ENCODE measurements around the gene LIMA1. TPM values are rescaled to one million over a fixed set of nuclear protein-coding genes. Genes with fewer than 3 reads are reported as not detected.
A peak's percentile ranks its signal among the peaks of the same experiment; 100 is the strongest.
"Not testable (repeated sequence)": the region's sequence is repeated elsewhere in the genome, so short reads cannot be mapped to it uniquely, and the experiment has no call there.

The LIMA1 gene
- total RNA-seq: 117 TPM

DNA sequence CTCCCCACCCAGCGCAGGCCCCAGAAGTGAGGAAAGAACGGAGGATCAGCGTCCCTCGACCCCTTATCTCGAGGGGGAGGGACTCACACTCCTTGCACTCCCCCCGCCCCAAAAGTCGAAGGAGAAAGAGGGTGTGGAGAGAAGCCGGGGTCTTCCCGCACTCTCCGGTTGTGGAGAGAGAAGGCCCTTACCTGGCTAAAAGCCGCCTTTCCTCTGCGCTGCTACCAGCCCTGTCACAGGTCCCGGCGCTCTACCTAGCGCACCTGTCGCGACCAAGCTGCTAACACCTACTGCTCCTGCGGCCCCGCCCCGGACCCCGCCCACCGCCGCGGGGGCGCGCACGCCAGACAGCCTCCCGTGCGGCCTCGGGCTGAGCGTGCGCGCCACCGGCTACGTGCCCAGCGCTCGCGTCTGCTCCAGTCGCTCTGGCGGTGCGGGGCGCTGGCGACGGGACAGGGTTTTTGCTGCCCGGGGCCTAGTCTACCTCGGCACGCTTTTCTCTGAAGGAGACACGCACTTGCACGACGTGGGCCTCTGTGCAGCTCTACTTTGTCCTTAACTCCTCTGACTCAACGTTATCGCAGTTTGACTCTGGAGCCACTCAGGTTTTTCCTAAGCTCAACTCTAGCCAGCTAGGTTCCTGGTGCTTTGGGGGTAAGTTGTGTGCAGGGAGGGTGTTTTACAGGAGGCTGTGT lies at the start of gene LIMA1:
Gene LIMA1 (minus strand): TSS at position 292 of the 695 bp plus-strand sequence. CDS start 34,769 bp downstream, outside the sequence.
- peak; percentile 93 for DNase-seq (ENCODE audit: low spot score)

DNA sequence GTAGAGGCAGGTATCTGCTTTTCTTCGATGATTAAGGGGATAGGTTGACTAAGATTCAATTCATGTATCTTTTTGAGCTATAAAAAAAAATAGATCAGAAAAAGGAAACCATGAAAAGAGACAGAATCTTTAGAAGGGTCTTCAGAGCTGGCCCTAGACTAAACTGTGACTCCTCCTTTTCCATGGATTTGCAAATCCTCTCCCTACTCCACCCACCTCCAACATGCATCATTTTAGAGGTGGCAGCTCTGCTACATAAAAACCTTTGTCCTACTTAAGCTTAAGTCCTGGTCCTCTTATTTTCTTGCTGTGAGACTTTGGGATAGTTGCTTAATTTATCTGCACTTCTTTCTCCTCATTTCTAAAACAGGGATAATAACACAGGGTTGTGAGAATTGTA lies 48.4 kb upstream of the LIMA1 start:
- DNase-seq (ENCODE audit: low spot score): no peak

DNA sequence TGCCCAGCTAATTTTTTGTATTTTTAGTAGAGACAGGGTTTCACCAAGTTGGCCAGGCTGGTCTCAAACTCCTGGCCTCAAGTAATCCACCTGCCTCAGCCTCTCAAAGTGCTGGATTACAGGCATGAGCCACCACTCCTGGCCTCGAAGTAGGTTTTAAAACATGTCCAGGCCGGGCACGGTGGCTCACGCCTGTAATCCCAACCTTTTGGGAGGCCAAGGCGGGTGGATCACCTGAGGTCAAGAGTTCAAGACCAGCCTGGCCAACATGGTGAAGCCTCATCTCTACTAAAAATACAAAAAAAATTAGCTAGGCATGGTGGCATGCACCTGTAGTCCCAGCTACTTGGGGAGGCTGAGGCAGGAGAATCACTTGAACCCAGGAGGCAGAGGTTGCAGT lies 45.3 kb upstream of the LIMA1 start:
- DNase-seq (ENCODE audit: low spot score): not testable (repeated sequence)

DNA sequence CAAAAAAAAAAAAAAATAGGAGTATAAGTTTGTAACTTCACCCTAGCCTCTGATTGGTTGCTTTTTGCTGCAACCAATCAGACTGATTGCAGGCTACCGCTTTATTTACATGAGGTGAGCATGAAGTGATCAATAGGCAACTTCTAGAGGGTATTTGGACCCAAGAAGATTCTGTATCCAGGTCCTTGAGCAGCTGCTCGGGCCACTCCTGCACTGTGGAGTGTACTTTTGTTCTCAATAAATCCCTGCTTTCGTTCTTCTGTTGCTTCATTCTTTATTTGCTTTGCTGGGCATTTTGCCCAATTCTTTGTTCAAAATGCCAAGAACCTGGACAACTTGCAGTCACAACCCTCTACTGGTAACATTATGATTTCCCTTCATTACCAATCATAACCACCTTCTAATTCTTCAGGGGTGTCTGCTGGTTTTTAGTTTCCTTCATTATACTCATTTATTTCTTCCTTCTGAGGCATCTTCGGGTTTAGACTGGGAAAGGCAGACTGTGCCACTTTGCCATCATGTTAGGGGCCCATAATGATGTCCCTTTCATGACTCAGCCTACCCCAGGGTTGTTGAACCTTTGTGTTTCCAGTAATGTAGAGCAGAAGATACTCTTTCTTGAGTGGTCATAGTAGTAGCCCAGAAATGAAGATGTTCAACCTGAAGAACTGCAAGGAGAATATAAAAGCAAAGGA lies 43.4 kb upstream of the LIMA1 start:
- DNase-seq (ENCODE audit: low spot score): peak; percentile 31

DNA sequence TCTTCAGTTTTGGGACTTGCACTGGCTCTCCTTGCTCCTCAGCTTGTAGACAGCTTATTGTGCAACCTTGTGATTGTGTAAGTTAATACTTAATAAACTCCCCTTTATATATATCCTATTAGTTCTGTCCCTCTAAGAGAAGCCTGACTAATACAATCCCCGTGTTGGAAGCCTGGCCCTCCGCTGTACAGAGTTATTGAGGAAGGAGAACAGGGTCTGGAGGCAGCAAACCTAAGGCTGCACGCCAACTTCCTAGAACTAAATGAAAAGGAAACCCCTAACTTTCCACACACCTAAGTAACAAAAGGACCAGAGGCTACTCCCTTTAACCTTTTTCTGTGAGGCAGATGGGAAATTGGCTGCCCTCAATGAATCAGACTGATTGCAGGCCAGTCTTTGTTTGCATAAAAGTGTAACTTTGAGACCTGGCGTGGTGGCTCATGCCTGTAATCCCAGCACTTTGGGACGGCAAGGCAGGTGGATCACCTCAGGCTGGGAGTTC lies 42.6 kb upstream of the LIMA1 start:
- DNase-seq (ENCODE audit: low spot score): no peak

DNA sequence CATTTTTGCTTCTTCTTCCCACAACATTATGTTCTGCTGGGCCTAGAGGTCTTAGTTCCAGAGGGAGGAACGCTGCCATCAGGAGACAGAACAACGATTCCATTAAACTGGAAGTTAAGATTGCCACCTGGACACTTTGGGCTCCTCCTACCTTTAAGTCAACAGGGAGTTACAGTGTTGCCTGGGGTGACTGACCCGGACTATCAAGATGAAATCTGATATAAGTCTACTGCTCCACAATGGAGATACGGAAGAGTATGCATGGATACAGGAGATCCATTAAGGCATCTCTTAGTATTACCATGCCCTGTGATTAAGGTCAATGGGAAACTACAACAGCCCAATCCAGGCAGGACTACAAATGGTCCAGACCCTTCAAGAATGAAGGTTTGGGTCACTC lies 41.5 kb upstream of the LIMA1 start:
- not testable (repeated sequence) for DNase-seq (ENCODE audit: low spot score)

DNA sequence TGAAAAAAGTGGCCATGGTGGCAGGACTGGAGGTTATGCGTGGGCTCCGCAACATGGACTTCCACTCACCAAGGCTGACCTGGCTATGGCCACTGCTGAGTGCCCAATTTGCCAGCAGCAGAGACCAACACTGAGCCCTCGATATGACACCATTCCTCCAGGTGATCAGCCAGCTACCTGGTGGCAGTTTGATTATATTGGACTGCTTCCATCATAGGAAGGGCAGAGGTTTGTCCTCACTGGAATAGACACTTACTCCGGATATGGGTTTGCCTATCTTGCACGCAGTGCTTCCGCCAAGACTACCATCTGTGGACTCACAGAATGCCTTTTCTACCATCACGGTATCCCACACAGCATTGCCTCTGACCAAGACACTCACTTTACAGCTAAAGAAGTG lies 40.8 kb upstream of the LIMA1 start:
- DNase-seq (ENCODE audit: low spot score): not testable (repeated sequence)

DNA sequence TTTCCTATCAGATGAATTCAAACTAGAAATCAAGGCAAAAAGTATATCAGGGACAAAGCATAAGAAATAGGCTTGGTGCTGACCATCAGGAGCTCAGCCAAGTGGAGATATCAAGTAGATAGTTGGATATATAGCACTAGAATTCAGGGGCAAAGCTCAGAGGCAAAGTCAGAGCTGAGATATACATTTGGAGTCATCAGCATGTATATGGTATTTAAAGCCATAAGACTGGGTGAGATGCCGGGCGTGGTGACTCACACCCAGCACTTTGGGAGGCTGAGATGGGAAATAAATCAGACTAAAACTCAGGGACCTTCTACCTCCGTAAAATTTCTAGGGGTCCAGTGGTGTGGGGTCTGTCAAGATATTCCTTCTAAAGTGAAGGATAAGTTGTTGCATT lies 38.9 kb upstream of the LIMA1 start:
- DNase-seq (ENCODE audit: low spot score): no peak

DNA sequence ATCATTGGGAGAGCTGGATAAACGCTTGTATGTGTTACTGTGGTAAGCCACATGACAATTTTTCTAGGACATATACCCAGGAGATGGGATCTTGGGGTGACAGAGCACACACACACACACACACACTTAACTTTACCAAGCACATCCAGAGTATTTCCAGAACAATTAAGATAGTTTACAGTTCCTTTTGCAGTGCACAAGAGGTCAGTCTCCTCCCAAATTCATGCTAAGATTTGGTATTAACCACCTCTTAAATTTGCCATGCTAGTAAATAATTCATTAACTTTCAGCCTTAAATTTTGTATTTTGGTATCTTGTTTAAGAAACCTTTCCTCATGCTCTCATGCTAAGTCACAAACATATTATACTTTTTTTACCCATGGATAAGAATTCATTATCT lies 33.9 kb upstream of the LIMA1 start:
- DNase-seq (ENCODE audit: low spot score): no peak

DNA sequence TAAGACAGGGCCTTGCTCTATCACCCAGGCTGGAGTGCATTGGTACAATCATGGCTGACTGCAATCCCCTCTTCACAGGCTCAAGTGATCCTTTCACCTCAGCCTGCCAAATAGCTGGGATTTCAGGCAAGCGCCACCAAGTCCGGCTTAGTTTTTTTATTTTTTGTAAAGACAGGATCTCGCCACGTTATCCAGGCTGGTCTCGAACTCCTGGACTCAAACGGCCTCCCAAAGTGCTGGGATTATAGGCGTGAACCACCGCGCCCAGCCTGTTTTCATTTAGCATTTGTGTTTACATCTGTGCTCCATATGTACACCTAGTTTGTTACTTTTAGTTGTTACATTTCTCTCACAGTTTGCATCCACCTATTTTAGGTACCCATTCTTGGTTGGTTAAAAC lies 32.5 kb upstream of the LIMA1 start:
- no peak for DNase-seq (ENCODE audit: low spot score)

DNA sequence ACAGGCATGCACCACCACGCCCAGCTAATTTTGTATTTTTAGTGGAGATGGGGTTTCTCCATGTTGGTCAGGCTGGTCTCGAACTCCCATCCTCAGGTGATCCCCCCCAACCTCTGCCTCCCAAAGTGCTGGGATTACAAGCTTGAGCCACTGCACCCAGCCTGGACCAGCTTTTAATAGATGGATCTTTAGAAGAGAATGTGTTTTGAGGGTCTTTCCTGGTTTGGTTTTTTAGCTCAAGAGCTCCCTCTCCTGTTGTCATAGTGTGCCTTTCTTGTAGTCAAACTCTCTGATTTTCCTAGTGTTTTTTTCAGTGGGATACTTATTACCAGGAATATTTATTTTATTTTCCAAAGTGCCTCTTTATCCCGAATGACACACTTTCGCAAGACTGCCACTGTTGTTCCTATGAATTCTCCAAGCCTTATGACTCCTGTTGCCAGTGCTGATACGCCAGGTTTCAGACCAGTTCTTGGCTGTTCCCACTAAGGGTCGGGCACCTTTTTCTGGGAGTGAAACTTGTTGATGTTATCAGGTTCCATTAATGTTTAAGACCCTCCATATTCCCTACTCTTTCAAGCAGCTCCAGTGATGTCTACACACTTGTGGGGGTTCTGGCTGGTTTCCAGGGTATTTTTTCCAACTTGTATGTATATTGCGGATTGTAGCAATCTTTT lies 31.5 kb upstream of the LIMA1 start:
- DNase-seq (ENCODE audit: low spot score): no peak

DNA sequence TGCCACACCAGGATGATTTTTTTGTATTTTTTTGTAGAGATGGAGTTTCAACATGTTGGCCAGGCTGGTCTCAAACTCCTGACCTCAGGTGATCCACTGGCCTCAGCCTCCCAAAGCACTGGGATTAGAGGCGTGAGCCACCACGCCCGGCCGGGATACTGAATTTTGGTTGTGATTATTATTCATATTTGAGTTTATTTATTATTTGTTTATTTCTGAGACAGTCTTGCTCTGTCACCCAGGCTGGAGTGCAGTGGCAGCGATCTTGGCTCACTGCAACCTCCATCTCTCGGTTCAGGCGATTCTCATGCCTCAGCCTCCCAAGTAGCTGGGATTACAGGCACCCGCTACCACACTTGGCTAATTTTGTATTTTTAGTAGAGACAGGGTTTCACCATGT lies 30.7 kb upstream of the LIMA1 start:
- not testable (repeated sequence) for DNase-seq (ENCODE audit: low spot score)

DNA sequence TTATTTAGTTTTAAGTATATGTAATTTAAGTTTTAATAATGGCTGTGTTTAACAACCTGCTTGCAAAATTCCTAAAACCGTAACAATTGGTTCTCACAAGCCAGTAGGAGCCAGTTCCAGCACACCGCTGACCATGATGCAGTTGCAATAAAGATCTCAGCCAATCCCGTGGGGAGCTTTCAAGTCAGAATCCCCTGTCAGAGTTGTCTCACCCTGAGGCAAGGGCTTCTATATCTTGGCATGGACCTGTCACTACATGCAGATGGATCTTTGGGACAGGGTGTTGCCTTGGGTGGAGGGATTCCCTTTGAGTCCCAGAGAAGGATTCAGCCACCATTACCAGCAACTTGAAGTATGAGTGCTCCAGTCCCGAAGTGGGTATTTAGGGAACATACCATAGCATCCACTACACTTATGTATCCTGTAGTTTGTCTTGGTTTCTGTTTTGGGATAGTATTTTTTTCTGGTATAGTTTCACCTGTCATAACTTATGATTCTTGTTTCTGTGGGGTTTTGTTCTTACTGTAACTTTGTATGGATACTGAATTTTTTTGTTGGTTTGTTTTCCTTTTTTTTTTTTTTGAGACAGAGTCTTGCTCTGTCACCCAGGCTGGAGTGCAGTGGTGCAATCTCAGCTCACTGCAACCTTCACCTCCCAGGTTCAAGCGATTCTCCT lies 30.1 kb upstream of the LIMA1 start:
- no peak for DNase-seq (ENCODE audit: low spot score)

DNA sequence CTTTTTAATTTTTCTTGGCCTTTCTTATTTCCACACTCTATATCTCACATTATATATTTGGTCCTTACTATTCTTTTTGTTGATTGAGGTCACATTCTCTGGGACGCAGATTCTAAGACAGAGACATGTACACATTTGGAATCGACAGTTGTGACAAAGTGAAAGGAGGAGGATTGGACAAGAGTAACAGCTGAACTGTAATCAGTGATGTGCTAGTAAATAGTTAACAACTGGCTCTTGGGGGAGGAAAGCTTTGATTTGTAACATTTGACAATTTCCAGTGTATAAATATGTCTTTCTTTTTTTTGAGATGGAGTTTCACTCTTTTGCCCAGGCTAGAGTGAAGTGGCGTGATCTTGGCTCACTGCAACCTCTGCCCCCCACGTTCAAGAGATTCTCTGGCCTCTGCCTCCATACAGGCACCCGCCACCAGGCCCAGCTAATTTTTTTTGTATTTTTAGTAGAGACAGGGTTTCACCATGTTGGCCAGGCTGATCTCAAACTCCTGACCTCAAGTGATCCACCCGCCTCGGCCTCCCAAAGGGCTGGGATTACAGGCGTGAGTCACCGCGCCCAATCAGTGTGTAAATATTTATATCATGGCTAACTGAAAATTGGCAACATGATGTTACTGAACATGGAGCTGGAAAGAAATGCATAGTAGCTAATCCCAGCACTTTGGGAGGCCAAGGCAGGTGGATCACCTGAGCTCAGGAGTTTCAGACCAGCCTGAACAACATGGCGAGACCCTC lies 28.7 kb upstream of the LIMA1 start:
- not testable (repeated sequence) for DNase-seq (ENCODE audit: low spot score)

DNA sequence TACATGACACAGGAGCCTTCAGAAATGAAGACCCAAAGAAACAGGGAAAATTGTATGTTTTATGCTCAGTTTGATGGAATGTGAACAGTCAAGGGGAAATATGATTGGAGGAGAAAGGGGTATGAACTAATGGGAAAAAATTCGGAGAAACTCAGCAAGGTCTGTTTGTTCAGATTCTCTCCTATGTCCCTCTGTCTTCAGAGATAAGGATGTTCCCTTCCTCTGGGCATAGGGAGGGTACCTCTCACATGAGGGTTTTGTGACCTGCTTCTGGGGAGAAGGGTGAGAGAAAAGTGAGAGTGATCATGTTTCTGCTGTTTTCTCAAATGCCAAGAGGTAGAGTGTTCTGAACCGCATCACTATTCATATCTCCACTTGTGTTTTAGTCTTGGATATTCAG lies 26.6 kb upstream of the LIMA1 start:
- DNase-seq (ENCODE audit: low spot score): no peak

DNA sequence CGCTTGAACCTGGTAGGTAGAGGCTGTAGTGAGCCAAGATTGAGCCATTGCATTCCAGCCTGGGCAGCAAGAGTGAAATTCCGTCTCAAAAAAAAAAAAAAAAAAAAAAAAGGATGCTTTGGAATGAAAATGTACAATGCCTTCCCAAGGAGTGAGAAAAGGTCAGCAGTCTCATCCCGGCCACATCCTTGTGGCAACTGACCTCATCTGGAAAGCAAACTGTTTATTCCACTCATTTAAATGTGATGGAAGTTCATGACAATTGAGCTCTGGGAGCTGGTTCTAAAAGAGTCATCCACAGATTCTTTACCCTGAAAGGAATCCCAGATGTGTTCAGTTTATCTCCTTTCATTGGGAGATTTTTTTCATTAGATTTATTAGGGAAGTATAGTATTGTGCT lies 19.4 kb upstream of the LIMA1 start:
- no peak for DNase-seq (ENCODE audit: low spot score)

DNA sequence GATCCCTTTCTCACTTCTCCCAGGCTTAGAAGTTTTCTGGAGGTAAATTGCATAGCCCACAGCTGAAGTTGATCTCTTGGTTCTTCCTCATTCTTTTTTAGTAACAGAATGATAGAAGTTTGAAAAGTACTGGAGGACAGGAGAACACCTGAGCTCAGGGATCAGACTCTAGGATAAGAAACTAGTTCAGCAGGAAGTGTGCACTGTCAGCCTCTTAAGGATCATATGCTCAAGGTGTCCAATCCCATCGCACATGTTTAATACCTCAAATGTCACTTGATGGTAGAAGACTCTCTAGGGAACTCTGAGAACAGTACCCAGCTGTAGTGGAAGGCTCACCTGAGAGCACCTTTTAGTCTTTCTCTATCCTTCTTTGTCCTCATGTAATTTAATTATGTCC lies 14.7 kb upstream of the LIMA1 start:
- DNase-seq (ENCODE audit: low spot score): no peak

DNA sequence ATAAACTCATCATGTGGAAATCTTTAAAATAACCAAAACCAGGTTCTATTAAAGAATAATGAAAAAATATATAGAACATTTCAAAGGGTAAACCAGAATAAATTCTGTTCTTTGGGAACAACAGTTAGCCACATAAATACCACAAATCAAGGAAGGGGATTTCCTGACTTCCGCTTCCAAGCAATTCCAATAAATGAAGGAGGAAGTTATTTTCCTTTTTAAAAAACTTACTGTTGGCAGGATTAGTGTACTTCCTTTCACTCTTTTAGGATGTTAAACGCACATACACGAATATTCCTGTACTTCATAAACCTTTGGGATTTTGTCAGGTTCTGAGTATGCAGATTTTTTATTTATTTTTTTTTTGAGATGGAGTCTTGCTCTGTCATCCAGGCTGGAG lies 13.7 kb upstream of the LIMA1 start:
- DNase-seq (ENCODE audit: low spot score): no peak

DNA sequence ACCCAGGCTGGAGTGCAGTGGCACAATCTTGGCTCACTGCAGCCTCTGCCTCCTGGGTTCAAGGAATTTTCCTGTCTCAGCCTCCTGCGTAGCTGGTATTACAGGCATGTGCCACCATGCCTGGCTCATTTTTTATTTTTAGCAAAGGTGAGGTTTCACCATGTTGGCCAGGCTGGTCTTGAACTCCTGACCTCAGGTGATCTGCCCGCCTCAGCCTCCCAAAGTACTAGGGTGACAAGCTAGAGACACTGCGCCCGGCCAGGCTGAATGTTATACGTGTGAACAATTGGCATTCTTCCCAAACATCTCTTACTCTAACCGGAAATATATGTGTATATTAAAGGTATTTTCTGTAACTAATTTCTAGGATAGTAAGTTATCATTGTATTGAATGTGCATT lies 13.2 kb upstream of the LIMA1 start:
- DNase-seq (ENCODE audit: low spot score): no peak

DNA sequence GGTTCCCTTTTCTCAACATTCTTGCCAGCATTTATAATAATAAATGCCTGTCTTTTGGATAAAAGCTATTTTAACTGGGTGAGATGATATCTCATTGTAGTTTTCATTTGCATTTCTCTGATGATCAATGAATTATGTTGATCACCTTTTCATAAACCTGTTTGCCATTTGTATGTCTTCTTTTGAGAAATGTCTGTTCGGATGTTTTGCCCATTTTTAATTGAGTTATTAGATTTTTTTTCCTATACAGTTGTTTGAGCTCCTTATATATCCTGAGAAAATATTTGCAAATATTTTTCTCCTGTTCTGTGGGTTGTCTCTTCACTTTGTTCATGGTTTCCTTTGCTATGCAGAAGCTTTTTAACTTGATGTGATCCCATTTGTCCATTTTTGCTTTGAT lies 8.1 kb upstream of the LIMA1 start:
- no peak for DNase-seq (ENCODE audit: low spot score)

DNA sequence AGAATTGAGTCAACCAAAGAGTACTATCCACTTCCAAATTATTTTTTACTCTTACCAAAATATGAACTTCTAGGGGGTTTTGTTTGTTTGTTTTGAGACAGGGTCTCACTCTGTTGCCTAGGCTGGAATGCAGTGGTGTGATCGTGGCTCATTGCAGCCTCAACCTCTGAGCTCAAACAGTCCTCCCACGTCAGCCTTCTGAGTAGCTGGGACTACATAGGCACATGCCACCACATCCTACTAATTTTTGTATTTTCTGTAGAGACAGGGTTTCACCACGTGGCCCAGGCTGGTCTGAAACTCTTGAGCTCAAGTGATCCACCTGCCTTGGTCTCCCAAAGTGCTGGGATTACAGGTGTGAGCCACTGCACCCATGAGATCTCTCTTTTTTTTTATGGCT lies 7.4 kb upstream of the LIMA1 start:
- not testable (repeated sequence) for DNase-seq (ENCODE audit: low spot score)

DNA sequence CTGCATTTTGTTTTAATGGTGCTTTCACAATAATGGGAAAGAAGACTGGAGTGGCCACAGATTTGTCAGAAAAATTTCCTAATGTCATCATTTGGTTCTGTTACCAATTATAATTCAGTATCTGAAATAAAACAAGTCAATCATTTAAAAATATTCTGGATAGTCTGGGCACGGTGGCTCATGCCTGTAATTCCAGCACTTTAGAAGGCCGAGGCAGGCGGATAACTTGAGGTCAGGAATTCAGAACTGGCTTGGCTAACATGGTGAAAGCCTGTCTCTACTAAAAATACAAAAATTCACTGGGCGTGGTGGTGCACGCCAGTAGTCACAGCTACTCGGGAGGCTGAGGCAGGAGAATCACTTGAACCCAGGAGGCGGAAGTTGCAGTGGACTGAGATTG lies 4.0 kb upstream of the LIMA1 start:
- DNase-seq (ENCODE audit: low spot score): no peak
